T-helper 1 cell treated with Interleukin-12 subunit alpha and Interleukin-12 subunit beta and Interleukin-4 antibody, amounts not matched to agents 30 μg/mL and 1 μg/mL, for 36 hours (primary cell): ENCODE measurements around the gene ZNF148.

Experiments
- H3K27ac Mint-ChIP-seq: one replicate; pipeline ENCODE4 v1.8.0; 2021; ENCODE audit warnings: mild to moderate bottlenecking, mixed read lengths
- H3K27me3 Mint-ChIP-seq: one replicate; pipeline ENCODE4 v1.8.0; 2021; ENCODE audit warnings: low read depth, mixed read lengths
- H3K36me3 Mint-ChIP-seq: one replicate; pipeline ENCODE4 v1.8.0; 2021; ENCODE audit warnings: low read depth, mixed read lengths
- H3K4me1 Mint-ChIP-seq: one replicate; pipeline ENCODE4 v1.8.0; 2021; ENCODE audit warnings: low read depth, mixed read lengths
- H3K4me3 Mint-ChIP-seq: one replicate; pipeline ENCODE4 v1.8.0; 2021; ENCODE audit warnings: mild to moderate bottlenecking, moderate library complexity, mixed read lengths
- H3K9me3 Mint-ChIP-seq: one replicate; pipeline ENCODE4 v1.8.0; 2021; ENCODE audit warnings: mixed read lengths

Gene ZNF148

DNA sequence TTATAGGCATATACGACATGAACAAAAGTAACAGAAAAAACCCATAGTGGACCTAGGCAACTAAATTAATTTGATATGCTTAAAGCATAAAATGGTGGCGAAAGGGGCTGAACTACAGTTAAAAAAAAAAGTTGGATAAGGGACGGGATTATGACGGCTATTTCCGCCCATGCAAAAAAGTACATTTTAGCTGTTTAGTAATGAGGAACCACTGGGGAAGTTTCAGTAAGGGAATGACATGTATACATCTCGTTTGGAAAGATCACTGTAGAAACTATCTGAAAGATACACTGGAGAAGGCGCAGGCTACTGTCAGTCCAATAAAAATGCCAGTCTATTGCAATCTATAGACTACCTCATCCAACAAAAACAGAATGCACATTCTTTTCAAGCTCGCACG, 65.6 kb downstream of the ZNF148 start:
- H3K27ac Mint-ChIP-seq = peak overlapping the region; percentile 49
- H3K9me3 Mint-ChIP-seq = no peaks in the 10 kb centered on the region
- peaks cover 28% of the 10 kb centered on the region for H3K4me1 Mint-ChIP-seq
- H3K27me3 Mint-ChIP-seq = no peaks in the 10 kb centered on the region
- H3K4me3 Mint-ChIP-seq = peak overlapping the region; percentile 15
- H3K36me3 Mint-ChIP-seq = peaks cover 37% of the 10 kb centered on the region

DNA sequence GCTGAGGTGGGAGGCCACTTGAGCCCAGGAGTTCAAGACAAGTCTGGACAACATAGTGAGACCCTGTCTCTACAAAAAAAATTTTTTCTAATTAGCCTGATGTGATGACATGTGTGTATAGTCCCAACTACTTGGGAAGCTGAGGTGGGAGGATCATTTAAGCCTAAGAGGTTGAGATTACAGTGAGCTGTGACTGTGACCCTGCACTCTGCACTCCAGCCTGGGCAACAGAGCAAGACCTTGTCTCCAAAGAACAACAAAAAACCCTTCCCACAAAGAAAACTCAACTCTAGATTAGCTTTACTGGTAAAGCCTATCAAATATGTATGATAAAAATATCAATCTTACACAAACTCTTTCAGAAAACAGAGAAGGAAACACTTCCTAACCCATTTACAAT, 68.5 kb downstream of the ZNF148 start:
- peaks cover 16% of the 10 kb centered on the region for H3K4me1 Mint-ChIP-seq
- H3K27me3 Mint-ChIP-seq = no peaks in the 10 kb centered on the region
- H3K27ac Mint-ChIP-seq = no peak overlapping the region
- peaks cover 26% of the 10 kb centered on the region for H3K36me3 Mint-ChIP-seq
- H3K9me3 Mint-ChIP-seq = no peaks in the 10 kb centered on the region
- no peak overlapping the region for H3K4me3 Mint-ChIP-seq

DNA sequence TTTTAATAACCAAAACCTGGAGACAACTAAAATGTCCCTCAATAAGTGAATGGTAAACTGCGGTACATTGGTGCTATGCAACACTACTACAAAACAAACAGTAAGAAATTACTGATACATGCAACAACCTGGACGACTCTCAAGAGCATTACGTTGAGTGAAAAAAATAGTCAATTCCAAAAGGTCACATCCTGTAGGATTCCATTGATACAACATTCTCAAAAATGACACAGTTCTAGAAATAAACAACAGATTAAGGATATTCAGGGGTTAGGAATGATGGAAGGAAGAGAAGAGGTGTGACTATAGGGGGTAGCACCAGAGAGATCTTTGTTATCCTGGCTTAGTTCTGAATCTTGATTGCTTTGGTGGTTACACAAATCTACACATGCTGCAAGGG, 72.2 kb downstream of the ZNF148 start:
- Mint-ChIP-seq H3K27ac (no peak overlapping the region), H3K27me3 (no peaks in the 10 kb centered on the region), H3K9me3 (no peaks in the 10 kb centered on the region), H3K4me3 (no peak overlapping the region), H3K4me1 (no peaks in the 10 kb centered on the region), H3K36me3 (peaks cover 16% of the 10 kb centered on the region)

GRCh38 chr3:125300416-125300815, 74.7 kb downstream of the ZNF148 start:
- Mint-ChIP-seq H3K27me3 (no peaks in the 10 kb centered on the region), H3K36me3 (peaks cover 7% of the 10 kb centered on the region), H3K27ac (no peak overlapping the region), H3K9me3 (no peaks in the 10 kb centered on the region), H3K4me3 (no peak overlapping the region), H3K4me1 (peaks cover 2% of the 10 kb centered on the region)

DNA sequence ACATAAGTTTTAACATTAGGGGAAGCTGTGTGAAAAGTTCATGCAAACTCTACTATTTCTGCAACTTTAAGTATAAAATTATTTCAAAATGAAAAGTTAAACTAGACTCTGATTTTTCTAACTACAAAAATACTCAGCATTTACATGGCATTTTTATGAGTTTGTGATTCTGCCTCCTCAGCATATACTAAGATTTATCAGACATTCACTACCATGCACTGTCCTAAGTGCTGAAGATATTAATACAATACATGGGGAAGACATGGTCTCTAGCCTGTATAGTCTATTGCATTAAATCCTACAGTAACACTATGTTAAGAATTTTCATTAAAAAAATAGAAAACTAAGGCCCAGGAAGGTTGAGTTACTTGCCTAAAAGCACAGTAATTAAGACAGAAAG, 80.7 kb downstream of the ZNF148 start:
- no peaks in the 10 kb centered on the region for H3K9me3 Mint-ChIP-seq

DNA sequence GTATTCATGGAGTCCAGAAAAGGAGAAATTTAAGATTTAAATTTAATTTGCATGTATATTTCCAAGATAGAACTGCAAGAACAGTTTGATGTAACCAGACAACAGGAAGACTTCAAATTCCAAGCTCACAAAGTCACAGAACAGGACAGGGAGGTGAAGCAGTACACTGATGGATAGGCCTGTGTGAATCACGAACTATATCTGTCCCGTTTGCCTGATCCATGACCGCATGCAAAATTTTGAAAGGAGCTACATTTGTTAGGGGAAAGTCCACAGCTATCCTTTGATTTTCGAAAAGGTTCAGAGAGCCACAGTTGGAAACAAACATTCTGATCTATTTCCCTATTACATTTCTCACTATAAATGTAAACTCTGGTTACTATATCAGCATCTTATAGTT, 83.1 kb downstream of the ZNF148 start:
- no peak overlapping the region for H3K27ac Mint-ChIP-seq
- H3K4me3 Mint-ChIP-seq = no peak overlapping the region
- H3K4me1 Mint-ChIP-seq = peaks cover 4% of the 10 kb centered on the region
- H3K9me3 Mint-ChIP-seq = no peaks in the 10 kb centered on the region
- H3K27me3 Mint-ChIP-seq = no peaks in the 10 kb centered on the region
- H3K36me3 Mint-ChIP-seq = peaks cover 12% of the 10 kb centered on the region

More for the DNA sequence above, 80.7 kb downstream of the ZNF148 start:
- H3K27ac Mint-ChIP-seq = no peak overlapping the region
- no peaks in the 10 kb centered on the region for H3K27me3 Mint-ChIP-seq
- peaks cover 6% of the 10 kb centered on the region for H3K4me1 Mint-ChIP-seq
- peaks cover 3% of the 10 kb centered on the region for H3K36me3 Mint-ChIP-seq
- no peak overlapping the region for H3K4me3 Mint-ChIP-seq

DNA sequence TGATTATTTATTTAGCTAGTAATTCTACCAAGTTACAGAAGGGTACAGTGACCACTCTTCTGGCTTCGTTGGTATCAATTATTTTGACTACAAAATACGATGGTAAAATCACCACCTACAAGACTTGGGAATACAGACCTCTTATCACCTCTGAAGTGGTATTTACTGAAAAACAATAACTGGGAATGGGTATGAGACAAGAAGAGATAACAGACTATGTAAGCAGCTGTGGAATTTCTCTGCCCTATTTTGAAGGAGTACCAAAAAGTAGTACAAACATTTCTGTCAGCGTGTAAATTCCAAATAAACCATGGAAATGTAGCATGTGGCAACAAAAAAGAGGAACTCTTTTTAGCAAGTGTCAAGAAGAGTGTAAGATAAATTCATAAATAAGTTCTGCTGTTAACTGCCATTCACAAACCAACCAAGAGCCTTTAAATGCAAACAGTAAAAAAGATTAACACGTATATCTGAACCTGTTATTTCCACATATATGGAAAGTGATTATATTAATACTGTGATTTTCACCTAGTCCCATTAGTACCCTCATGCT, 85.6 kb downstream of the ZNF148 start:
- Mint-ChIP-seq H3K27ac (no peak overlapping the region), H3K4me3 (no peak overlapping the region), H3K9me3 (no peaks in the 10 kb centered on the region), H3K27me3 (no peaks in the 10 kb centered on the region), H3K36me3 (peaks cover 17% of the 10 kb centered on the region), H3K4me1 (peaks cover 4% of the 10 kb centered on the region)

- Mint-ChIP-seq H3K27me3 (no peaks in the 10 kb centered on the region), H3K36me3 (peaks cover 20% of the 10 kb centered on the region), H3K27ac (no peak overlapping the region), H3K9me3 (no peaks in the 10 kb centered on the region), H3K4me3 (no peak overlapping the region), H3K4me1 (peaks cover 3% of the 10 kb centered on the region)
Measured at GRCh38 chr3:125287248-125287647, 87.9 kb downstream of the ZNF148 start.

DNA sequence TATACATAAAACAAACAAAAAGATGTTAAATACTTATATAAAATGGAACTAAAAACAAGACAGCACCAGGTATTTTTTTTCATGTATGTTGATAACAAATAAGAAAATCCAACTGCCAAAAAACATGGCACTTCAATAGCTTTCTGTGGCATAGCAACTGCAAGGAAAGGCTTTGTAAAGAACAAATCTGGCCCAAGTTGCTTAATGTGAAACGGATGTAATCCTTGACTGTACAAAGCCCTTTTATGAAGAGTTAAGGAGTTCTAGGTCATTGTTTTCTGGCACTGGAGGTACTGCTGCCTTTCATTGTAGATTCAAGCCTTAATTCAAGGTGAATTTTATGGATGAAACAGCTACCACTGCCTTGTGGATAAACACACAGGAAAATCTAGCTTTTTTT, 93.7 kb downstream of the ZNF148 start:
- no peaks in the 10 kb centered on the region for H3K9me3 Mint-ChIP-seq
- peaks cover 25% of the 10 kb centered on the region for H3K36me3 Mint-ChIP-seq
- H3K27me3 Mint-ChIP-seq = no peaks in the 10 kb centered on the region
- H3K4me3 Mint-ChIP-seq = no peak overlapping the region
- no peak overlapping the region for H3K27ac Mint-ChIP-seq
- no peaks in the 10 kb centered on the region for H3K4me1 Mint-ChIP-seq

DNA sequence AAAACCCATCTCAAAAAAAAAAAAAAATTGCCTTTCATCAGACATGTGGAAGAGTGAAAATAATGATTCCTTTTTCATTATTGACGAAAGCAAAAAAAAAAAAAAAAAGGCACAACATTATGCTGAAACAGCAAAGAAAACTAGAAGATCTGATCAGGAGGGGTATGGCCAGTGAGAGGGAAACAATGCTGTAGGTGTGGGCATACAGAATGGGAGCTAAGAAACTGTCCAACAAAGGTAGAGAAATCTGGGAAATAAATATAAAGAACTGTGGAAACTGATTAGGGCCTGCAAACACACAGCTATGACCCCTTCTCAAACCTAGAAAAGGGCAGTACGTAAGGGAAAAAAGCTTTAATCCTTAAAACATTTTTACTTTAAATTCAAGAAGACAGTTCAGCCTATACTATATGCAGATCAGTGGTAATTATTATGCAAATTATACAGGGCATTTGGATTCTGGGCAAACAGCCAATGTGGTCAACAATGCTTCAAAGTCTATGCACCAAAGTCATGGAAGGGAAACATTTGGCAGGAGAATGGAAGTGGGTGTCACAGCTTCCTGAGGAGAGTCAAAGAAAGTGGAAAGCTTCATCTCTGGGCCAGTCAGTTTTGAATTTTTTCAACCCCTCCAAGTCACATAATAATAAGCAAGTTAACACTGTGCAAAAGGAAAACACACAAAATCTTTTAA, 94.3 kb downstream of the ZNF148 start:
- Mint-ChIP-seq H3K36me3 (peaks cover 23% of the 10 kb centered on the region), H3K27me3 (no peaks in the 10 kb centered on the region), H3K9me3 (no peaks in the 10 kb centered on the region), H3K4me1 (no peaks in the 10 kb centered on the region), H3K4me3 (no peak overlapping the region), H3K27ac (no peak overlapping the region)

- no peaks in the 10 kb centered on the region for H3K9me3 Mint-ChIP-seq
- no peaks in the 10 kb centered on the region for H3K4me1 Mint-ChIP-seq
- H3K27ac Mint-ChIP-seq = no peak overlapping the region
- H3K4me3 Mint-ChIP-seq = no peak overlapping the region
- H3K36me3 Mint-ChIP-seq = peaks cover 15% of the 10 kb centered on the region
- H3K27me3 Mint-ChIP-seq = no peaks in the 10 kb centered on the region
Measured at GRCh38 chr3:125278155-125278554, 97.0 kb downstream of the ZNF148 start.

GRCh38 chr3:125271127-125271526, 104.0 kb downstream of the ZNF148 start:
- Mint-ChIP-seq H3K36me3 (peaks cover 40% of the 10 kb centered on the region), H3K9me3 (peaks cover 4% of the 10 kb centered on the region), H3K27me3 (no peaks in the 10 kb centered on the region), H3K4me3 (no peak overlapping the region), H3K27ac (no peak overlapping the region), H3K4me1 (peaks cover 12% of the 10 kb centered on the region)

GRCh38 chr3:125267460-125267859, 107.7 kb downstream of the ZNF148 start:
- peaks cover 14% of the 10 kb centered on the region for H3K4me1 Mint-ChIP-seq
- H3K9me3 Mint-ChIP-seq = peaks cover 5% of the 10 kb centered on the region
- no peak overlapping the region for H3K27ac Mint-ChIP-seq
- H3K4me3 Mint-ChIP-seq = no peak overlapping the region
- no peaks in the 10 kb centered on the region for H3K27me3 Mint-ChIP-seq
- peaks cover 52% of the 10 kb centered on the region for H3K36me3 Mint-ChIP-seq

- H3K36me3 Mint-ChIP-seq = peaks cover 49% of the 10 kb centered on the region
- H3K27ac Mint-ChIP-seq = no peak overlapping the region
- no peak overlapping the region for H3K4me3 Mint-ChIP-seq
- H3K9me3 Mint-ChIP-seq = peaks cover 5% of the 10 kb centered on the region
- peaks cover 14% of the 10 kb centered on the region for H3K4me1 Mint-ChIP-seq
- H3K27me3 Mint-ChIP-seq = no peaks in the 10 kb centered on the region
Measured at GRCh38 chr3:125266971-125267370, 108.2 kb downstream of the ZNF148 start.

DNA sequence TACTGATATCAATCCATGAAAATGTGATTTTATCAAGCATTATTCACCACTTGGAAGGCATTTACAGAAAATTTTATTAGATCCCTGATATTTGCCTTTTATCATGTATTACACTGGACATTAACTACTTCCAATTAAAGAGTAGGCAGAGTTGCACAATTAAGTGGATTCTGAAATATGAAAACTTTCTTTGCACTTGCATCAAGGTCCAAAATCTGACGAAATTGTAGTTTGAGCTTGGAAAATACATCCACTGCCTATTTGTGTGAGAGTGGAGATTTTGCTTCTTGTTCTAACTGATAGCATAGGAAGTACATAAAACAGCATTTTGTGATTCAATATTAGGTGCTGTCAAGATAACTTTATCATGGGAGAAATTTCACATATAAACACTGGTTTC, 113.0 kb downstream of the ZNF148 start:
- Mint-ChIP-seq H3K9me3 (peaks cover 10% of the 10 kb centered on the region), H3K4me3 (no peak overlapping the region), H3K4me1 (peaks cover 17% of the 10 kb centered on the region), H3K27me3 (no peaks in the 10 kb centered on the region), H3K27ac (no peak overlapping the region), H3K36me3 (peaks cover 32% of the 10 kb centered on the region)
